Activated CD8-positive, alpha-beta memory T cell treated with anti-CD3 and anti-CD28 coated beads, Interleukin-2, amount 10 ng/mL, durations not matched to agents 7 days and 5 days (primary cell): ENCODE measurements around the gene ATRNL1. TPM values are rescaled to one million over a fixed set of nuclear protein-coding genes. Genes with fewer than 3 reads are reported as not detected.

Experiments used
- ATAC-seq: fragments of 150-1000 bp; cut with Tn5 transposase; one replicate; pipeline ENCODE4 v1.10.0; 2021; ENCODE audit warnings: moderate library complexity
- CTCF ChIA-PET: fragments of 350-600 bp; sonication (Branson Sonifier 250); formaldehyde crosslinking; loops from one replicate; lab custom pipeline; 2021; ENCODE audit warnings: antibody characterized with exemption; lab: Charles Lee
- DNase-seq: peaks from one replicate; pipeline ENCODE4 v3.0.0-alpha.2; 2020
- H3K27ac Mint-ChIP-seq: one replicate; pipeline ENCODE4 v1.8.0; 2021; ENCODE audit warnings: mild to moderate bottlenecking, mixed read lengths
- H3K27me3 Mint-ChIP-seq: one replicate; pipeline ENCODE4 v1.8.0; 2021; ENCODE audit warnings: mixed read lengths
- H3K36me3 Mint-ChIP-seq: one replicate; pipeline ENCODE4 v1.8.0; 2021; ENCODE audit warnings: mild to moderate bottlenecking, mixed read lengths
- H3K4me1 Mint-ChIP-seq: one replicate; pipeline ENCODE4 v1.8.0; 2021; ENCODE audit warnings: mixed read lengths
- H3K4me3 Mint-ChIP-seq: one replicate; pipeline ENCODE4 v1.8.0; 2021; ENCODE audit warnings: mild to moderate bottlenecking, moderate library complexity, mixed read lengths
- H3K9me3 Mint-ChIP-seq: one replicate; pipeline ENCODE4 v1.8.0; 2022; ENCODE audit warnings: low read depth, mixed read lengths
- total RNA-seq, 2 experiments: library from RNA; stranded (reverse); gene quantifications; one replicate each; pipeline ENCODE4 v1.2.3, GENCODE V29; 2021

The ATRNL1 gene, protein sequence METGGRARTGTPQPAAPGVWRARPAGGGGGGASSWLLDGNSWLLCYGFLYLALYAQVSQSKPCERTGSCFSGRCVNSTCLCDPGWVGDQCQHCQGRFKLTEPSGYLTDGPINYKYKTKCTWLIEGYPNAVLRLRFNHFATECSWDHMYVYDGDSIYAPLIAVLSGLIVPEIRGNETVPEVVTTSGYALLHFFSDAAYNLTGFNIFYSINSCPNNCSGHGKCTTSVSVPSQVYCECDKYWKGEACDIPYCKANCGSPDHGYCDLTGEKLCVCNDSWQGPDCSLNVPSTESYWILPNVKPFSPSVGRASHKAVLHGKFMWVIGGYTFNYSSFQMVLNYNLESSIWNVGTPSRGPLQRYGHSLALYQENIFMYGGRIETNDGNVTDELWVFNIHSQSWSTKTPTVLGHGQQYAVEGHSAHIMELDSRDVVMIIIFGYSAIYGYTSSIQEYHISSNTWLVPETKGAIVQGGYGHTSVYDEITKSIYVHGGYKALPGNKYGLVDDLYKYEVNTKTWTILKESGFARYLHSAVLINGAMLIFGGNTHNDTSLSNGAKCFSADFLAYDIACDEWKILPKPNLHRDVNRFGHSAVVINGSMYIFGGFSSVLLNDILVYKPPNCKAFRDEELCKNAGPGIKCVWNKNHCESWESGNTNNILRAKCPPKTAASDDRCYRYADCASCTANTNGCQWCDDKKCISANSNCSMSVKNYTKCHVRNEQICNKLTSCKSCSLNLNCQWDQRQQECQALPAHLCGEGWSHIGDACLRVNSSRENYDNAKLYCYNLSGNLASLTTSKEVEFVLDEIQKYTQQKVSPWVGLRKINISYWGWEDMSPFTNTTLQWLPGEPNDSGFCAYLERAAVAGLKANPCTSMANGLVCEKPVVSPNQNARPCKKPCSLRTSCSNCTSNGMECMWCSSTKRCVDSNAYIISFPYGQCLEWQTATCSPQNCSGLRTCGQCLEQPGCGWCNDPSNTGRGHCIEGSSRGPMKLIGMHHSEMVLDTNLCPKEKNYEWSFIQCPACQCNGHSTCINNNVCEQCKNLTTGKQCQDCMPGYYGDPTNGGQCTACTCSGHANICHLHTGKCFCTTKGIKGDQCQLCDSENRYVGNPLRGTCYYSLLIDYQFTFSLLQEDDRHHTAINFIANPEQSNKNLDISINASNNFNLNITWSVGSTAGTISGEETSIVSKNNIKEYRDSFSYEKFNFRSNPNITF (N-terminal part only)
- under 1 TPM; 0.35 to 0.87 TPM for total RNA-seq

DNA sequence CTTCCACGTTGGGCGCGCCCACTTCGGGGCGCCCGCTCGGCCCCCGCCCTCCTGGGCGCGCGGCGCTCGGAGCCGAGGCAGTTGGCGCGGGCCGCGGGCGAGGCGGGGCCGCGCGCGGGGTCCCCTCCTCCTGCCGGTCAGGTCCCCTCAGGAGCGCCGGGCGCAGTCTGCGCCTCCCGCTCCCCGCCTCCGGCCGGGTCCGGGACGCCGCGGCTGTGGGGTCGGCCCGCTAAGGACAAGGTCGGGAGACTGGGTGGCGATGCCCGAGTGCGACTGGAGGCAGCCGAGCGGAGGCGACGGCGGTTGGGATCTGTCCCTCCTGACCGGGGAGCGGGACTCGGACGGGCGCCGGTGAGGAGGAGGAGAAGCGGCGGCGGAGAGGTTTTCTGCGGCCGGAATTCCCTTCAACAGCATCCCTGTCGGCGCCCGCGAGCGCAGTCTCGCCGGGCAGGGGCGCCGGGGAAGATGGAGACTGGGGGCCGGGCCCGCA is at the start of gene ATRNL1:
Gene ATRNL1, plus strand, starts transcription at position 80 of the 490 bp plus-strand sequence. Its CDS starts 386 bp downstream, at position 466.
- Mint-ChIP-seq H3K27ac (no peak within 1 kb of the TSS), H3K4me1 (peaks cover 10% of the 10 kb centered on the region), H3K27me3 (peaks cover 64% of the 10 kb centered on the region), H3K36me3 (no peaks in the 10 kb centered on the region), H3K9me3 (no peaks in the 10 kb centered on the region), H3K4me3 (peak within 1 kb of the TSS; percentile 67)
- CTCF ChIA-PET: interaction anchor here (1.5 kb wide), 1 partner anchor 37 kb away, joined by 4 read pairs; no protein-coding TSS in a partner anchor
- no peak for DNase-seq
- ATAC-seq: peak; percentile 74

- DNase-seq (no peak), ATAC-seq (no peak)
- Mint-ChIP-seq H3K27ac (no peak overlapping the region), H3K9me3 (no peaks in the 10 kb centered on the region), H3K27me3 (peaks cover 5% of the 10 kb centered on the region), H3K4me3 (no peak overlapping the region), H3K4me1 (no peaks in the 10 kb centered on the region), H3K36me3 (no peaks in the 10 kb centered on the region)
- CTCF ChIA-PET: no interaction called here
Measured at GRCh38 chr10:115043719-115044118, 49.4 kb upstream of the ATRNL1 start.

DNA sequence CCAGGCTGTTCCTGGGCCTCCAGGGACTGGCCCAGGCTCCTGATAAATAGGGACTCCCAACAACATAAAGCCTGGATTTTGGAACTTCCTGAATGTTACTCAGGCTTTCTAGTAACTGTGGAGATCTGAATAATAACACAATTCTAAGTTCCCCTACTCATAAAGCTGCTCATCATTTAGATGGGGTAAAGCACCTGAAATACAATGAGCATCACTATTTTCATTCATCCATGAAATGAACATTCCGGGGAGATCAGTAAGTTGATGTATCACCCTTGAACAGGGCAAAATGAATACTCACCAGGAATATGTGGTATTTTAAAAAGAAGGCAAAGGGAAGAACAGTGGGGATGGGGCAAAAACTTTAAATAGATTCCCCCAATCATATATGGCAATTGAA is 48.3 kb upstream of the ATRNL1 start:
- DNase-seq (no peak), ATAC-seq (no peak)
- CTCF ChIA-PET: no interaction called here
- H3K4me3 Mint-ChIP-seq: no peak overlapping the region
- H3K9me3 Mint-ChIP-seq: no peaks in the 10 kb centered on the region
- no peaks in the 10 kb centered on the region for H3K36me3 Mint-ChIP-seq
- H3K27me3 Mint-ChIP-seq: peaks cover 6% of the 10 kb centered on the region
- H3K4me1 Mint-ChIP-seq: no peaks in the 10 kb centered on the region
- no peak overlapping the region for H3K27ac Mint-ChIP-seq

- Mint-ChIP-seq H3K27ac (no peak overlapping the region), H3K4me3 (no peak overlapping the region), H3K9me3 (no peaks in the 10 kb centered on the region), H3K36me3 (no peaks in the 10 kb centered on the region), H3K27me3 (peaks cover 10% of the 10 kb centered on the region), H3K4me1 (no peaks in the 10 kb centered on the region)
- ATAC-seq (no peak), DNase-seq (no peak)
- CTCF ChIA-PET: no interaction called here
Measured at GRCh38 chr10:115045499-115045898, 47.7 kb upstream of the ATRNL1 start.

DNA sequence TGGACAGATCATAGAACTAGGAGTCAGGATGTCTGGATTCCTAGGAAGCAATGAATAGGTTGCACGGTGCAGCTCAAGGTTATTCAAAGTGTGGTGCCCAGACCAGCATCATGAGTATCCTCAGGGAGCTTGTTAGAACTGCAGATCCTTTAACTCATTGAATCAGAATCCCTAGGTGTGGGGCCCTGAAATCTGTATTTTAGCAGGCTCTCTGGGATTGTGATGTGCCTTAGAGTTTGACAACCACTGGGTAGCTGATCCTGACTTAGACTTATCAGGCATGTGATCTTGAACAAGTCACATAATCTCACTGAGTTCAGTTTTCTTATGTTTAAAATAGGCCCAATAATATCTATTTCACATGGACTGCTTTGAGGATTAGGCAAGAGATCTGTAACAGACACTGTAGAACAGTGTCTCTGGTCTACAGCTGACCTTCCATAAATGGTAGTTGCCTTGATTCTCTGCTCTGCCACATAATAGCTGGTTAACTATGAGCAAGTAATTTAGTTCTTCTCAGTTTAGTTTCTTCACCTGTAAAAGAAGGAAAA is 46.4 kb upstream of the ATRNL1 start:
- DNase-seq (no peak), ATAC-seq (no peak)
- Mint-ChIP-seq H3K36me3 (no peaks in the 10 kb centered on the region), H3K27ac (no peak overlapping the region), H3K27me3 (peaks cover 12% of the 10 kb centered on the region), H3K9me3 (no peaks in the 10 kb centered on the region), H3K4me1 (no peaks in the 10 kb centered on the region), H3K4me3 (no peak overlapping the region)
- CTCF ChIA-PET: no interaction called here

DNA sequence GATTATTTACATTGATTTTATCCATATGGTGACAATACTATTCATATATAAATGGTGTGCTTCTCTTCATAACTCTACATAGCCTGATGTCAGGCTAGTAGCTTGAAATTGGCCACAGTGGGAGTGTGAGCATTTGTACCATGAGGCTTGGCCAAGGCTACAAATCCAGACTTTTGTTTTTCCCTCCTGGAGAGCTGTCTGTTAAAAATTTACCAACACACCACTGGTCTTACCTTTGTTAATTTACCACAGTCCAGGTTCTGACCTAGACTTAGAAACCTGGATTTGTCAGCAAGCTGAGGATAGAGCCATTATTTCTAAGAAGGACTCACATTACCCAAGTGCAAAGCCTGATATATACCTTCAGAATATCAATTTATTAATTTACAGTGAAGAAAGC is 45.5 kb upstream of the ATRNL1 start:
- H3K27ac Mint-ChIP-seq: no peak overlapping the region
- H3K4me1 Mint-ChIP-seq: no peaks in the 10 kb centered on the region
- H3K4me3 Mint-ChIP-seq: no peak overlapping the region
- no peaks in the 10 kb centered on the region for H3K9me3 Mint-ChIP-seq
- DNase-seq (no peak), ATAC-seq (no peak)
- CTCF ChIA-PET: interaction anchor here (1.1 kb wide), 2 partner anchors 24 to 171 kb away, joined by 3 read pairs; no protein-coding TSS in a partner anchor
- H3K36me3 Mint-ChIP-seq: no peaks in the 10 kb centered on the region
- H3K27me3 Mint-ChIP-seq: peaks cover 12% of the 10 kb centered on the region

GRCh38 chr10:115049318-115049717 is 43.8 kb upstream of the ATRNL1 start:
- CTCF ChIA-PET: interaction anchor here (1.2 kb wide), 1 partner anchor 171 kb away, joined by 3 read pairs; no protein-coding TSS in a partner anchor
- DNase-seq (no peak), ATAC-seq (no peak)
- no peak overlapping the region for H3K27ac Mint-ChIP-seq
- peaks cover 14% of the 10 kb centered on the region for H3K27me3 Mint-ChIP-seq
- no peaks in the 10 kb centered on the region for H3K36me3 Mint-ChIP-seq
- H3K9me3 Mint-ChIP-seq: no peaks in the 10 kb centered on the region
- no peak overlapping the region for H3K4me3 Mint-ChIP-seq
- H3K4me1 Mint-ChIP-seq: no peaks in the 10 kb centered on the region

GRCh38 chr10:115049960-115050359 is 43.2 kb upstream of the ATRNL1 start:
- peaks cover 18% of the 10 kb centered on the region for H3K27me3 Mint-ChIP-seq
- DNase-seq (no peak), ATAC-seq (no peak)
- H3K36me3 Mint-ChIP-seq: no peaks in the 10 kb centered on the region
- no peaks in the 10 kb centered on the region for H3K4me1 Mint-ChIP-seq
- no peak overlapping the region for H3K27ac Mint-ChIP-seq
- no peak overlapping the region for H3K4me3 Mint-ChIP-seq
- CTCF ChIA-PET: interaction anchor here (1.2 kb wide), 1 partner anchor 171 kb away, joined by 3 read pairs; no protein-coding TSS in a partner anchor
- H3K9me3 Mint-ChIP-seq: no peaks in the 10 kb centered on the region

GRCh38 chr10:115050375-115051010 is 42.7 kb upstream of the ATRNL1 start:
- Mint-ChIP-seq H3K4me1 (no peaks in the 10 kb centered on the region), H3K27ac (no peak overlapping the region), H3K9me3 (no peaks in the 10 kb centered on the region), H3K36me3 (no peaks in the 10 kb centered on the region), H3K27me3 (peaks cover 23% of the 10 kb centered on the region), H3K4me3 (no peak overlapping the region)
- no peak for DNase-seq
- CTCF ChIA-PET: no interaction called here
- no peak for ATAC-seq

DNA sequence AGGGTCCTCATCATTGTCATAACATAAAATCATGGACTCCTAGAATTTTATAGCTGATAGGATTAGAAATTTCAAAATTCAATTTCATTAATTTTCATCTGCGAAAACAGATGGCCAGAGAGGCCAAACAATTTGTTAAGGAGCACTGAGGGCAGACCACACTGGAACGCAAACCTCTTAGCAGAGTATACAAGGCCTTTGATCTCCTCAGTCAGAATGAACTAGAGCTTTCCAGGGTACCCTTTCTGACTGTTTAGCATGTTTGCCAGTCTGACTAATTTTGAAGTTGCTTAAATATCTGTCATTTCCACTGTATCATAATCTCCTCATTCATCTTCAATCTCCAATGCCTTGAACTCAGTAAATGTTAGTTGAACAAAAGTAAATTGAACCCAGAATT is 41.9 kb upstream of the ATRNL1 start:
- no peak for DNase-seq
- Mint-ChIP-seq H3K4me3 (no peak overlapping the region), H3K27ac (no peak overlapping the region), H3K27me3 (peaks cover 25% of the 10 kb centered on the region), H3K9me3 (no peaks in the 10 kb centered on the region), H3K36me3 (no peaks in the 10 kb centered on the region), H3K4me1 (no peaks in the 10 kb centered on the region)
- no peak for ATAC-seq
- CTCF ChIA-PET: no interaction called here

DNA sequence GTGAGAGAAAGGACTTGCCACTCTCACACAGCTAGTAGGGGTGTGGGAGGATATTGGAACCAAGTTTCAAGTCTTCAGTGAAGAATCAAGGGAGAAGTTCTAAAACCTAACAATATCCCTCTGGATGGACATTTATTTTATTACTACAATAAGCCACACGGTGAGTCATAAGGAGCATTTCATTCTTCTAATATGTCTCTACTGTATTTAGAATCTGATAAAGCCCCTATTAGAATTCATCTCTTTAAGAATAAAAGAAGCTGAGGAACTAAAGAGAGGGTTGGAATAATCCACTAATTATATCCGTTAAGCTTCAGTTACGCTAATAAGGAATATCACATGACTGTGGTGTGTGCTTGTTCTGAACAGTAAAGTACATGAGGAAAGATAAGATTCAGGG is 40.9 kb upstream of the ATRNL1 start:
- DNase-seq (no peak), ATAC-seq (no peak)
- H3K9me3 Mint-ChIP-seq: no peaks in the 10 kb centered on the region
- H3K4me1 Mint-ChIP-seq: no peaks in the 10 kb centered on the region
- H3K36me3 Mint-ChIP-seq: no peaks in the 10 kb centered on the region
- H3K4me3 Mint-ChIP-seq: no peak overlapping the region
- no peak overlapping the region for H3K27ac Mint-ChIP-seq
- CTCF ChIA-PET: no interaction called here
- H3K27me3 Mint-ChIP-seq: peaks cover 27% of the 10 kb centered on the region

DNA sequence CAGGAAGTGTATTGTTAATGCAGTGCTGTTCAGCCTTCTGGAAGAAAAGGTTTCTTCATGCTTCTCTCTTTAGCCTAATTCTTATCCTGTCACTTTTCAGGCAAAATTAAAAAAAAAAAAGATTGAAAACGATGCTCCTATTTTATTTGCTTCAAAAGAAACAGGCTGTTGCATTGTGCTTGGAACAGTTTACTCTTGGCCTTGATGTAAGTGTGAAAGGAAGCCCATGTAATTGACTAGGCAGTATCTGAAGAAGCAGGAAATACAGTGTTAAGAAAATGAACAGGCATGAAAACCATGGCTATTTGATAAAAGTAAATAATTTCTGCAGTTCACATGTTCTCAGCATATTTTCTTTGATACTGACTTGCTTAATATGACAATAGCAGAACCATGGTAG is 40.4 kb upstream of the ATRNL1 start:
- Mint-ChIP-seq H3K9me3 (no peaks in the 10 kb centered on the region), H3K4me1 (no peaks in the 10 kb centered on the region), H3K27me3 (peaks cover 27% of the 10 kb centered on the region), H3K4me3 (no peak overlapping the region), H3K36me3 (no peaks in the 10 kb centered on the region), H3K27ac (no peak overlapping the region)
- no peak for ATAC-seq
- CTCF ChIA-PET: no interaction called here
- DNase-seq: no peak
